ENCODE measurements around the gene BBS9. TPM values are rescaled to one million over a fixed set of nuclear protein-coding genes. Genes with fewer than 3 reads are reported as not detected.

BBS9 gene
- total and polyA plus RNA-seq, 2 of the 4 experiments (the other 2 are of a cell fraction), result 7.9 to 9.5 TPM

- H4K20me1 ChIP-seq (ENCODE audit: insufficient read depth, low read length), result no peaks in the 10 kb centered on the region
- H3K23ac ChIP-seq (ENCODE audit: low read depth, low read length), result no peak overlapping the region
- peak overlapping the region in 1 of 2 experiments; percentile 10; a peak in 1 of 4 replicates for H4K8ac ChIP-seq (ENCODE audit: low read depth in 2 of 2, low read length in 2 of 2)
- H2BK15ac ChIP-seq (ENCODE audit: low read depth, low read length), result 0 out of 3 replicates have a peak overlapping the region, but pooled peaks have one; percentile 19
- H2AK9ac ChIP-seq (replicated peaks; ENCODE audit: low read depth, low read length, poor library complexity), result no peak overlapping the region
- peaks cover 3% of the 10 kb centered on the region; the same call in 1 of the 2 replicates for H3K4me1 ChIP-seq (ENCODE audit: control insufficient read depth, insufficient read depth, low read length)
- TF ChIP-seq SMC3 (IDR thresholded peaks at IDR 0.05; ENCODE audit: low read depth, low read length), result no peak
- no peak for TF ChIP-seq MAZ (IDR thresholded peaks at IDR 0.05; ENCODE audit: borderline replicate concordance, low read depth, low read length)
- no peak for TF ChIP-seq CHD1 (IDR thresholded peaks at IDR 0.05; ENCODE audit: low read depth, low read length)
- TF ChIP-seq RCOR1 (IDR thresholded peaks at IDR 0.05; ENCODE audit: insufficient replicate concordance, low read length), result no peak
- TF ChIP-seq CTCF (conservative IDR thresholded peaks at IDR 0.05; ENCODE audit: low read depth, low read length), result no peak
- TF ChIP-seq CEBPB (IDR thresholded peaks at IDR 0.05; ENCODE audit: low read depth, low read length), result no peak
- TF ChIP-seq USF2 (IDR thresholded peaks at IDR 0.05; ENCODE audit: low read depth, low read length), result no peak
- no peak for TF ChIP-seq POLR2A (IDR thresholded peaks at IDR 0.05; ENCODE audit: low read depth, low read length)
- no peak for TF ChIP-seq RAD21 (IDR thresholded peaks at IDR 0.05; ENCODE audit: low read length)
- no peak for TF ChIP-seq MXI1 (IDR thresholded peaks at IDR 0.05; ENCODE audit: borderline replicate concordance, low read depth, low read length)
- no peak for TF ChIP-seq BHLHE40 (IDR thresholded peaks at IDR 0.05; ENCODE audit: low read depth, low read length)
- TF ChIP-seq FOS (IDR thresholded peaks at IDR 0.05; ENCODE audit: low read depth, low read length), result no peak
- TF ChIP-seq NFE2L2 (IDR thresholded peaks at IDR 0.05; ENCODE audit: low read depth, low read length), result no peak
- TF ChIP-seq RFX5 (IDR thresholded peaks at IDR 0.05; ENCODE audit: low read depth, low read length), result no peak
- TF ChIP-seq, protein P1, sequence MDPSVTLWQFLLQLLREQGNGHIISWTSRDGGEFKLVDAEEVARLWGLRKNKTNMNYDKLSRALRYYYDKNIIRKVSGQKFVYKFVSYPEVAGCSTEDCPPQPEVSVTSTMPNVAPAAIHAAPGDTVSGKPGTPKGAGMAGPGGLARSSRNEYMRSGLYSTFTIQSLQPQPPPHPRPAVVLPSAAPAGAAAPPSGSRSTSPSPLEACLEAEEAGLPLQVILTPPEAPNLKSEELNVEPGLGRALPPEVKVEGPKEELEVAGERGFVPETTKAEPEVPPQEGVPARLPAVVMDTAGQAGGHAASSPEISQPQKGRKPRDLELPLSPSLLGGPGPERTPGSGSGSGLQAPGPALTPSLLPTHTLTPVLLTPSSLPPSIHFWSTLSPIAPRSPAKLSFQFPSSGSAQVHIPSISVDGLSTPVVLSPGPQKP (IDR thresholded peaks at IDR 0.05; ENCODE audit: borderline replicate concordance, low read depth, low read length), result no peak
- no peak for TF ChIP-seq MAFK (IDR thresholded peaks at IDR 0.05; ENCODE audit: low read depth, low read length)
- 0 out of 2 replicates have a peak, but pooled peaks cover 2% of the 10 kb centered on the region for H3K9me1 ChIP-seq (ENCODE audit: insufficient read depth, low read length)
- H2AK5ac ChIP-seq (ENCODE audit: low read depth, low read length), result no peak overlapping the region
- 0 out of 2 replicates have a peak overlapping the region, but pooled peaks have one; percentile 25 for H2BK120ac ChIP-seq (ENCODE audit: low read depth, low read length)
- no peaks in the 10 kb centered on the region for H3K9me3 ChIP-seq (ENCODE audit: control insufficient read depth, insufficient read depth, low read length)
- H3K4ac ChIP-seq (ENCODE audit: low read depth, low read length), result peak overlapping the region; percentile 1; the same call in 1 of the 2 replicates
- BruUV-seq (replicated peaks), result no TSS peak
- in situ Hi-C loops (cut with MboI; ENCODE audit: low sequenced_read_pairs), result loop anchor here (10.0 kb wide), 1 partner anchor 684 kb away; no protein-coding TSS in a partner anchor
- no peaks in the 10 kb centered on the region for H3K36me3 ChIP-seq (ENCODE audit: control insufficient read depth, insufficient read depth, low read length)
- no peak overlapping the region for H3K9ac ChIP-seq (ENCODE audit: low read depth, low read length)
- H4K91ac ChIP-seq (ENCODE audit: insufficient read depth, low read depth, low read length), result 0 out of 2 replicates have a peak overlapping the region, but pooled peaks have one; percentile 19
- no peak overlapping the region for H3K4me2 ChIP-seq (ENCODE audit: low read depth, low read length)
- intact Hi-C loops (cut with micrococcal nuclease), result no loop called here
- peak overlapping the region; percentile 68 for H3K18ac ChIP-seq (ENCODE audit: low read depth, low read length)
- no peak overlapping the region for H2AFZ ChIP-seq (replicated peaks; ENCODE audit: low read length, poor library complexity)
- ChIA-PET POLR2A (ENCODE audit: unreplicated experiment) (interaction anchor here (1.1 kb wide), 1 partner anchor 160 kb away, joined by 4 read pairs; no protein-coding TSS in a partner anchor), CTCF (no interaction called here)
- H3K4me3 ChIP-seq (ENCODE audit: insufficient read depth, low read depth, low read length), result no peak overlapping the region
- no peaks in the 10 kb centered on the region for H3K79me1 ChIP-seq (ENCODE audit: low read depth in 1 of 2, low read length in 2 of 2)
- H2BK5ac ChIP-seq (ENCODE audit: low read depth, low read length, poor library complexity, severe bottlenecking), result peak overlapping the region; percentile 18
- H3K27me3 ChIP-seq (ENCODE audit: control insufficient read depth, insufficient read depth, low read length), result no peaks in the 10 kb centered on the region
- peak overlapping the region; percentile 59; the same call in 1 of the 2 replicates for H4K5ac ChIP-seq (ENCODE audit: low read depth, low read length)
- dilution Hi-C loops (cut with HindIII; ENCODE audit: low sequenced_read_pairs, unreplicated experiment), result no loop called here
- H3K14ac ChIP-seq (replicated peaks; ENCODE audit: low read depth, low read length), result 0 out of 2 replicates have a peak overlapping the region, but pooled peaks have one; percentile 50
- ATAC-seq (ENCODE audit: low read depth) (no peak), DNase-seq (peak; percentile 8)
- no peak overlapping the region for H3K27ac ChIP-seq (ENCODE audit: insufficient read depth, low read length)
- peak overlapping the region; percentile 20; the same call in 1 of the 2 replicates for H2BK20ac ChIP-seq (ENCODE audit: low read depth, low read length)
- H3K56ac ChIP-seq (ENCODE audit: extremely low read depth, insufficient read depth, low read length), result no peak overlapping the region
Measured at GRCh38 chr7:33251301-33251700, 121.9 kb downstream of the BBS9 start.
